ENCODE results near the gene REX1BD. TPM values are rescaled to one million over a fixed set of nuclear protein-coding genes. Genes with fewer than 3 reads are reported as not detected.

REX1BD gene
- total and polyA plus RNA-seq, 4 donors = 51.4 to 114 (median 83.0) TPM

GRCh38 chr19:18634612-18635297 lies 46.2 kb downstream of the REX1BD start:
- H3K4me1 ChIP-seq (ENCODE audit: control insufficient read depth in 5 of 5, insufficient read depth in 5 of 5, low read length in 5 of 5) = peaks cover 0 to 8% (median 4%) of the 10 kb centered on the region in 5 donors
- no peaks in the 10 kb centered on the region for H3K27me3 ChIP-seq (ENCODE audit: control insufficient read depth in 3 of 3, insufficient read depth in 3 of 3, low read length in 2 of 3)
- no peak for ATAC-seq (ENCODE audit: insufficient read depth, low FRiP score)
- WGBS, 2 donors = 52 to 61% methylated on average over 12 of the region's 12 CpGs
- no peaks in the 10 kb centered on the region for H3K36me3 ChIP-seq (ENCODE audit: control insufficient read depth in 4 of 4, insufficient read depth in 4 of 4, low read length in 4 of 4)
- TF ChIP-seq CTCF (IDR thresholded peaks at IDR 0.05; ENCODE audit: control extremely low read depth, extremely low read depth) = no peak
- DNase-seq = peak in 2 of 3 donors; percentile 33 to 53
- H3K27ac ChIP-seq (ENCODE audit: low read depth in 1 of 2, low read length in 1 of 2) = no peak overlapping the region
- no peaks in the 10 kb centered on the region for H3K9me3 ChIP-seq (ENCODE audit: control insufficient read depth in 4 of 4, insufficient read depth in 3 of 4, low read length in 3 of 4)
- no peak overlapping the region for H3K4me3 ChIP-seq
- no peak overlapping the region for H3K9ac ChIP-seq (ENCODE audit: insufficient read depth in 1 of 2, low read length in 2 of 2)

GRCh38 chr19:18635831-18636182 lies 47.2 kb downstream of the REX1BD start:
- Histone ChIP-seq H3K27ac (ENCODE audit: low read depth in 1 of 2, low read length in 1 of 2) (no peak overlapping the region), H3K9ac (ENCODE audit: insufficient read depth in 1 of 2, low read length in 2 of 2) (no peak overlapping the region), H3K4me3 (no peak overlapping the region), H3K36me3 (ENCODE audit: control insufficient read depth in 4 of 4, insufficient read depth in 4 of 4, low read length in 4 of 4) (peaks cover 0 to 2% (median 0%) of the 10 kb centered on the region in 4 donors), H3K27me3 (ENCODE audit: control insufficient read depth in 3 of 3, insufficient read depth in 3 of 3, low read length in 2 of 3) (no peaks in the 10 kb centered on the region), H3K9me3 (ENCODE audit: control insufficient read depth in 4 of 4, insufficient read depth in 3 of 4, low read length in 3 of 4) (no peaks in the 10 kb centered on the region), H3K4me1 (ENCODE audit: control insufficient read depth in 5 of 5, insufficient read depth in 5 of 5, low read length in 5 of 5) (peaks cover 0 to 8% (median 4%) of the 10 kb centered on the region in 5 donors)
- DNase-seq (no peak), ATAC-seq (ENCODE audit: insufficient read depth, low FRiP score) (no peak)
- 16 to 18% methylated on average over 6 of the region's 6 CpGs for WGBS, 2 donors
- no peak for TF ChIP-seq CTCF (IDR thresholded peaks at IDR 0.05; ENCODE audit: control extremely low read depth, extremely low read depth)

GRCh38 chr19:18636183-18636968 lies 47.8 kb downstream of the REX1BD start:
- peak overlapping the region in 1 of 2 donors; percentile 72 for H3K27ac ChIP-seq (ENCODE audit: low read depth in 1 of 2, low read length in 1 of 2)
- H3K36me3 ChIP-seq (ENCODE audit: control insufficient read depth in 4 of 4, insufficient read depth in 4 of 4, low read length in 4 of 4) = peaks cover 0 to 2% (median 0%) of the 10 kb centered on the region in 4 donors
- peaks cover 0 to 8% (median 4%) of the 10 kb centered on the region in 5 donors for H3K4me1 ChIP-seq (ENCODE audit: control insufficient read depth in 5 of 5, insufficient read depth in 5 of 5, low read length in 5 of 5)
- TF ChIP-seq CTCF (IDR thresholded peaks at IDR 0.05; ENCODE audit: control extremely low read depth, extremely low read depth) = no peak
- no peaks in the 10 kb centered on the region for H3K9me3 ChIP-seq (ENCODE audit: control insufficient read depth in 4 of 4, insufficient read depth in 3 of 4, low read length in 3 of 4)
- peak; percentile 89 to 95 (median 91) for DNase-seq
- peak; percentile 97 for ATAC-seq (ENCODE audit: insufficient read depth, low FRiP score)
- no peak overlapping the region for H3K9ac ChIP-seq (ENCODE audit: insufficient read depth in 1 of 2, low read length in 2 of 2)
- WGBS, 2 donors = 1% methylated on average over 44 of the region's 44 CpGs
- H3K27me3 ChIP-seq (ENCODE audit: control insufficient read depth in 3 of 3, insufficient read depth in 3 of 3, low read length in 2 of 3) = no peaks in the 10 kb centered on the region
- peak overlapping the region; percentile 42 for H3K4me3 ChIP-seq

Measured in lung (tissue), 12 donors.